AG04450 (cell line): ENCODE data around the gene CCDC150. TPM values are rescaled to one million over a fixed set of nuclear protein-coding genes. Genes with fewer than 3 reads are reported as not detected.
"Not testable (repeated sequence)": the region's sequence is repeated elsewhere in the genome, so short reads cannot be mapped to it uniquely, and the experiment has no call there.

Experiments
- CTCF ChIA-PET: fragments of 300-600, 350-600 bp; formaldehyde crosslinking; extraction: SDS; loops from one replicate; lab custom pipeline; 2022; ENCODE audit warnings: antibody characterized with exemption, inconsistent platforms; lab: Charles Lee
- POLR2A ChIA-PET: fragments of 350-600 bp; formaldehyde crosslinking; extraction: SDS; loops from one replicate; lab custom pipeline; 2021; ENCODE audit warnings: antibody characterized with exemption, inconsistent platforms; lab: Yijun Ruan, JAX
- DNase-seq: peaks from one replicate; pipeline ENCODE4 v3.0.0-alpha.2; 2011; ENCODE audit warnings: low read depth, low spot score
- H3K27ac ChIP-seq: one replicate; pipeline ENCODE4 v1.5.1; 2012; ENCODE audit warnings: low read depth, low read length, control low read depth
- H3K27me3 ChIP-seq: one replicate; pipeline ENCODE4 v1.6.0; 2012; ENCODE audit warnings: low read length; ENCODE audit not compliant: control insufficient read depth, insufficient read depth
- H3K4me3 ChIP-seq: 2 replicates; pipeline ENCODE4 v1.5.1; 2011; ENCODE audit warnings: mild to moderate bottlenecking, low read depth, low read length, control low read depth
- H3K9me3 ChIP-seq: 2 replicates; pipeline ENCODE4 v1.5.1; 2012; ENCODE audit warnings: low read length; ENCODE audit not compliant: control insufficient read depth, insufficient read depth
- CTCF ChIP-seq: IDR thresholded peaks from 2 replicates; pipeline ENCODE4 v1.5.1; 2011; ENCODE audit warnings: low read depth, low read length, control low read depth, inconsistent platforms
- polyA plus RNA-seq: library from polyadenylated mRNA; depleted of rRNA; stranded (reverse); fragments of >200 nt; gene quantifications from 2 replicates; pipeline ENCODE4 v1.2.3, GENCODE V29; 2011

The CCDC150 gene
- polyA plus RNA-seq, 1 experiment, result 1.5 TPM

- no peak overlapping the region for H3K27ac ChIP-seq
- no peak for DNase-seq
- H3K4me3 ChIP-seq, result no peak overlapping the region
- no peak for TF ChIP-seq CTCF
- POLR2A ChIA-PET, result no interaction called here
- H3K27me3 ChIP-seq, result no peaks in the 10 kb centered on the region
- CTCF ChIA-PET, result no interaction called here
- no peaks in the 10 kb centered on the region for H3K9me3 ChIP-seq
These were observed 85.7 kb downstream of the CCDC150 start for GRCh38 chr2:196725218-196725617.

DNA sequence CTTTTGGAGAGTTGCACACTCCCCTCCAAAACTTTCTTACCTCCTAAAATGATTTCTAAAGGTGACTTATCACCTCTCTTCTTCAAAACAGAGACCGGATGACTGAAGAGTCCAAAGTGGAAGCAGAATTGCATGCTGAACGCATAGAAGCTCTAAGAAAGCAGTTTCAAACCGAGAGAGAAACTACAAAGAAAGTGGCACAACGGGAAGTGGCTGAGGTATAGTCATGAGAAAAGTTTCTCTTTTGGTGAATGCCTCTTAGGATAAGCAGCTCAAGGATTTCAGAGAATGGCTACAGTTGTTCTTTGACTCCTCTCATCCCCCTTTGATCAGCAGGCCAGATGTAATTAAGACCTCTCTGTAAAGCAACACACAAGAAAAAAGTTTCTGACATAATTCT, 86.4 kb downstream of the CCDC150 start:
- TF ChIP-seq CTCF, result no peak
- ChIA-PET POLR2A (no interaction called here), CTCF (no interaction called here)
- Histone ChIP-seq H3K9me3 (no peaks in the 10 kb centered on the region), H3K27ac (no peak overlapping the region), H3K27me3 (no peaks in the 10 kb centered on the region), H3K4me3 (no peak overlapping the region)
- no peak for DNase-seq

DNA sequence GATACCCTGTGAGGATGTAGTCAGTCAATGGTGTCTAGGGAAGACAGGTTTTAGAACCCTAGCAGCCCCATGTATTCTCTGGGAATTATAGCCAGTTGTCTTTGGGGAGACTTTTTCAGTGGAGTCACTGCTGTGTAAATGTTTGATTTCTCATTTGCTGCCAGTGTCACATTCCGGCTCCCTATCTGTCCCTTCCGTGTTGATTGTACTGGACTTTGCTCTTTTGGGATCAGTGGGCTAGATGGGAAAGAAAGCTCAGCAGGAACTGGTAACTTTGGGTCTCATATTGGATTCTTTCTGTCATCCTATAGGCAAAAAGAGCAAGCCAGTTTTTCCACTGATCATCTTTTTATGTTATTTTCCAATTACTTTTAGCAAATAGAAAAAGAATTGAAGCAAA, 89.9 kb downstream of the CCDC150 start:
- Histone ChIP-seq H3K4me3 (no peak overlapping the region), H3K9me3 (no peaks in the 10 kb centered on the region), H3K27ac (no peak overlapping the region), H3K27me3 (no peaks in the 10 kb centered on the region)
- DNase-seq, result no peak
- TF ChIP-seq CTCF, result no peak
- CTCF ChIA-PET, result interaction anchor here (1.2 to 2.8 kb wide), 2 partner anchors 10 to 22 kb away, joined by 3 to 15 read pairs; no protein-coding TSS in a partner anchor
- POLR2A ChIA-PET, result no interaction called here

GRCh38 chr2:196736646-196737045, 97.1 kb downstream of the CCDC150 start:
- CTCF ChIA-PET, result interaction anchor here (0.5 to 2.8 kb wide), 4 partner anchors 12 to 283 kb away, joined by 3 to 17 read pairs (median 4); no protein-coding TSS in a partner anchor
- DNase-seq, POLR2A ChIA-PET, H3K4me3 ChIP-seq, H3K27me3 ChIP-seq, H3K27ac ChIP-seq, H3K9me3 ChIP-seq: not testable (repeated sequence)

DNA sequence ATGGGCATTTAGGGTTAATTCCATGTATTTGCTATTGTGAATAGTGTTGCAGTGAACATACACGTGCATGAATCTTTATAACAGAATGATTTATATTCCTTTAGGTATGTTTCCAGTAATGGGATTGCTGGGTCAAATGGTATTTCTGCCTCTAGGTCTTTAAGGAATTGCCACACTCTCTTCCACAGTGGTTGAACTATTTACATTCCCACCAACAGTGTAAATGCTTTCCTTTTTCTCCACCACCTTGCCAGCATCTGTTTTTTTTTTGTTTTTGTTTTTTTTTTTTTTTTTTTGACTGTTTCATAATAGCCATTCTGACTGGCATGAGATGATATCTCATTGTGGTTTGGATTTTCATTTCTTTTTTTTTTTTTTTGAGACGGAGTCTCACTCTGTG, 97.5 kb downstream of the CCDC150 start:
- DNase-seq, result no peak
- Histone ChIP-seq H3K4me3 (no peak overlapping the region), H3K9me3 (no peaks in the 10 kb centered on the region), H3K27ac (no peak overlapping the region), H3K27me3 (no peaks in the 10 kb centered on the region)
- no peak for TF ChIP-seq CTCF
- ChIA-PET CTCF (interaction anchor here (1.2 to 2.8 kb wide), 2 partner anchors 14 to 283 kb away, joined by 3 to 17 read pairs; no protein-coding TSS in a partner anchor), POLR2A (no interaction called here)
